Neural progenitor cell (in vitro differentiated cells): ENCODE results near the gene VIPR1.

Source experiments
- EZH2phosphoT487 ChIP-seq: fragments of 200-600 bp; sonication (generic); IDR thresholded peaks from 2 replicates; pipeline ENCODE4 v1.6.1; 2017; ENCODE audit warnings: antibody characterized with exemption
- TF ChIP-seq, protein P1 (sequence below): fragments of 200-600 bp; sonication (generic); IDR thresholded peaks from 2 replicates; pipeline ENCODE4 v1.5.1; 2017; ENCODE audit warnings: antibody characterized with exemption, mild to moderate bottlenecking

GRCh38 chr3:42513521-42513920 lies 11.1 kb downstream of the VIPR1 start:
- no peak for TF ChIP-seq EZH2phosphoT487
- TF ChIP-seq, protein P1, sequence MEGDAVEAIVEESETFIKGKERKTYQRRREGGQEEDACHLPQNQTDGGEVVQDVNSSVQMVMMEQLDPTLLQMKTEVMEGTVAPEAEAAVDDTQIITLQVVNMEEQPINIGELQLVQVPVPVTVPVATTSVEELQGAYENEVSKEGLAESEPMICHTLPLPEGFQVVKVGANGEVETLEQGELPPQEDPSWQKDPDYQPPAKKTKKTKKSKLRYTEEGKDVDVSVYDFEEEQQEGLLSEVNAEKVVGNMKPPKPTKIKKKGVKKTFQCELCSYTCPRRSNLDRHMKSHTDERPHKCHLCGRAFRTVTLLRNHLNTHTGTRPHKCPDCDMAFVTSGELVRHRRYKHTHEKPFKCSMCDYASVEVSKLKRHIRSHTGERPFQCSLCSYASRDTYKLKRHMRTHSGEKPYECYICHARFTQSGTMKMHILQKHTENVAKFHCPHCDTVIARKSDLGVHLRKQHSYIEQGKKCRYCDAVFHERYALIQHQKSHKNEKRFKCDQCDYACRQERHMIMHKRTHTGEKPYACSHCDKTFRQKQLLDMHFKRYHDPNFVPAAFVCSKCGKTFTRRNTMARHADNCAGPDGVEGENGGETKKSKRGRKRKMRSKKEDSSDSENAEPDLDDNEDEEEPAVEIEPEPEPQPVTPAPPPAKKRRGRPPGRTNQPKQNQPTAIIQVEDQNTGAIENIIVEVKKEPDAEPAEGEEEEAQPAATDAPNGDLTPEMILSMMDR: no peak
